Measurements from ENCODE around the gene ATP2A1. TPM values are rescaled to one million over a fixed set of nuclear protein-coding genes. Genes with fewer than 3 reads are reported as not detected.

Gene ATP2A1
- total and polyA plus RNA-seq, 2 of the 8 experiments (the other 6 are each of a cell fraction or from before 2014, with no cell fraction given) = 1.7 to 2.4 TPM

DNA sequence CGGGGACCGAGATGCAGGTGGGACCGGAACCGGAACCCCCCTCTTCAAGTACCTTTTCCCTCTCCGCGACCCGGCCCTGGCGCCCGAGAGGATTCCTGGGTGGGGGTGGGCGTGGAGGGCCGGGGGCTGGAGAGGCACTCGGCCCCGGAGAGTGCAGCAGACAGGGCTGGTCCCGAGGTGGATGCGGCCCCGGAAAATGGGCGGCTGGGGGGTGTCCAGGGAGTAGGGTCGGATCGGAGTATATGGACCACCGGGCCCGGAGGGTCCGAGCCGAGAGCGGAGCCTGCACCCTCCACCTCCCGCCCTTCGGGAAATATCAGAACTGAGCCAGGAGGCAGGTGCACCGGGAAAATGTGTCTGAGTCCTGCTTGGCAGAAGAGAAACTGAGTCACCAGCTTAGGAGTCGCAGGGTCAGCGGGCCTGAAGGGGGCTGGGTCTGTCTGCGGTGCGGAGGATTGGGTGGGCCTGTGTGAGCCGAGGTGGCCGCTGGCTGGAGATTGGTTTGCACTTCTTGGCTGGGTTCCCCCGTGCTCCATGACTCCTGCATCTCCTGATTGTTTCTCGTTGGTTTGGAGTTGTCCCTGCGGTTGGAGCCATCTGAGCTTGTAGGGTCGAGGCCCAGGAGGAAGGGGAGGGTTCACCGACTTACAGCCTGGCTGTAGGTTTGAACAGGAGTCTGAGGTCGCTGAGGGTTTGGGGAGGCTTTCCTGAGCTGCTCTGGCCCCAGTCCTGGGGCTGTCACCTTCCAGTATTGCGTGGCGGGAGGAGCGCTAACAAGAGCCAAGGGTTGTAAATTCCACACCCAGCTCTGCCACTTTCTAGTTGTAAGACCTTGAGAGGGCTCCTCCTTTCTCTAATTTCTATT lies 14.1 kb upstream of the ATP2A1 start:
- ChIA-PET CTCF (ENCODE audit: partially characterized antibody) (interaction anchor here (1.0 to 5.3 kb wide), 8 partner anchors 8 to 117 kb away, joined by 3 to 42 read pairs (median 9); partner anchors contain the start of gene TUFM), POLR2A (ENCODE audit: partially characterized antibody) (interaction anchor here (0.8 to 7.5 kb wide), 27 partner anchors 10 to 113 kb away, joined by 3 to 159 read pairs (median 6); partner anchors contain the start of genes ATP2A1, ATXN2L, NFATC2IP and SPNS1)
- Histone ChIP-seq H3K4me2 (ENCODE audit: insufficient read depth in 1 of 2, low read depth in 2 of 2, low read length in 2 of 2) (peak overlapping the region; percentile 96 to 97), H3K4ac (replicated peaks; ENCODE audit: insufficient read length, low read depth, low read length) (no peak overlapping the region), H3K79me1 (ENCODE audit: low read depth, low read length) (peaks cover 18% of the 10 kb centered on the region), H2BK5ac (ENCODE audit: low read depth, low read length) (peak overlapping the region; percentile 81), H3K9ac (replicated peaks in 1 of 4; ENCODE audit: extremely low read depth in 1 of 4, low read depth in 3 of 4, low read length in 3 of 4) (peak overlapping the region; percentile 76 to 90 (median 79)), H2AFZ (ENCODE audit: low read length) (no peak overlapping the region), H2BK15ac (ENCODE audit: low read length) (0 out of 2 replicates have a peak overlapping the region, but pooled peaks have one; percentile 81), H2AK5ac (ENCODE audit: low read depth, low read length) (0 out of 2 replicates have a peak overlapping the region, but pooled peaks have one; percentile 39), H3K23me2 (ENCODE audit: low read depth, low read length) (peaks cover 10% of the 10 kb centered on the region), H2BK120ac (replicated peaks; ENCODE audit: low read depth, low read length) (no peak overlapping the region), H3K4me3 (ENCODE audit: extremely low read depth in 1 of 4, insufficient read depth in 2 of 4, low read depth in 3 of 4, low read length in 4 of 4) (peak overlapping the region; percentile 86 to 100 (median 93)), H3K36me3 (ENCODE audit: control insufficient read depth in 2 of 4, insufficient read depth in 4 of 4, low read length in 3 of 4) (peaks cover 6 to 20% (median 16%) of the 10 kb centered on the region in 4 experiments; a peak in 6 of 8 replicates), H3K9me3 (ENCODE audit: insufficient read depth in 2 of 2, low read depth in 1 of 2, low read length in 1 of 2) (no peaks in the 10 kb centered on the region), H3K4me1 (replicated peaks in 1 of 4; ENCODE audit: control insufficient read depth in 3 of 4, insufficient read depth in 4 of 4, low read length in 3 of 4) (peaks cover 0 to 8% (median 3%) of the 10 kb centered on the region in 4 experiments; a peak in 6 of 7 replicates), H3K27me3 (replicated peaks in 1 of 4; ENCODE audit: control insufficient read depth in 3 of 4, extremely low read depth in 1 of 4, insufficient read depth in 3 of 4, low read length in 3 of 4) (no peaks in the 10 kb centered on the region), H4K91ac (replicated peaks; ENCODE audit: insufficient read length, low read length) (peak overlapping the region; percentile 55), H2BK20ac (ENCODE audit: low read length) (no peak overlapping the region), H4K5ac (ENCODE audit: insufficient read length, low read depth, low read length) (no peak overlapping the region), H3K79me2 (ENCODE audit: control insufficient read depth in 1 of 2, insufficient read depth in 2 of 2, low read length in 2 of 2) (peaks cover 3 to 19% of the 10 kb centered on the region in 2 experiments; a peak in 3 of 4 replicates), H2BK12ac (ENCODE audit: low read depth, low read length) (no peak overlapping the region), H3K18ac (ENCODE audit: extremely low read depth, low read length) (no peak overlapping the region), H4K8ac (ENCODE audit: extremely low read depth, insufficient read depth, low read length) (no peak overlapping the region), H3K56ac (replicated peaks; ENCODE audit: insufficient read length, low read depth, low read length) (no peak overlapping the region), H3K14ac (ENCODE audit: insufficient read length) (no peak overlapping the region), H4K20me1 (replicated peaks in 1 of 2; ENCODE audit: control insufficient read depth in 1 of 2, insufficient read depth in 2 of 2, low read length in 2 of 2) (peaks cover 2 to 10% of the 10 kb centered on the region in 2 experiments), H3K23ac (ENCODE audit: insufficient read length) (no peak overlapping the region), H3K27ac (ENCODE audit: low read depth, low read length) (no peak overlapping the region)
- no peak for FAIRE-seq
- 14% methylated on average over 23 of the region's 42 CpGs; no CpG with 5 or more reads in 1 of the 2 experiments for WGBS, 2 experiments (ENCODE audit: extremely low coverage in 1 of 2, insufficient coverage in 1 of 2, insufficient read length in 1 of 2, insufficient replicate concordance in 2 of 2, low coverage in 1 of 2, low lambda C conversion rate in 2 of 2, missing lambda C conversion rate in 1 of 2)
- no peak for DNase-seq (ENCODE audit: low read depth in 1 of 2, low spot score in 2 of 2)
- TF ChIP-seq ASH2L (IDR thresholded peaks at IDR 0.05; ENCODE audit: low read length) (peak; percentile 66), RNF2 (IDR thresholded peaks at IDR 0.05; ENCODE audit: borderline replicate concordance, low read depth, low read length, missing control alignments, poor library complexity, severe bottlenecking) (no peak), KDM5A (IDR thresholded peaks at IDR 0.05; ENCODE audit: low read length) (peak; percentile 57; the same call in 1 of the 2 replicates), GABPA (IDR thresholded peaks at IDR 0.05; ENCODE audit: borderline replicate concordance, insufficient read depth, low read length) (peak; percentile 87; the same call in 1 of the 2 replicates), RXRA (IDR thresholded peaks at IDR 0.05; ENCODE audit: insufficient read depth, low read depth, low read length) (no peak), KDM4A (IDR thresholded peaks at IDR 0.05; ENCODE audit: low read depth, low read length, severe bottlenecking) (peak; percentile 16), POLR2AphosphoS5 (IDR thresholded peaks at IDR 0.05; ENCODE audit: low read depth, low read length) (no peak), PHF8 (conservative IDR thresholded peaks at IDR 0.05; ENCODE audit: low read depth, low read length) (peak; percentile 25; the same call in 1 of the 2 replicates)
- TF ChIP-seq, protein P1, sequence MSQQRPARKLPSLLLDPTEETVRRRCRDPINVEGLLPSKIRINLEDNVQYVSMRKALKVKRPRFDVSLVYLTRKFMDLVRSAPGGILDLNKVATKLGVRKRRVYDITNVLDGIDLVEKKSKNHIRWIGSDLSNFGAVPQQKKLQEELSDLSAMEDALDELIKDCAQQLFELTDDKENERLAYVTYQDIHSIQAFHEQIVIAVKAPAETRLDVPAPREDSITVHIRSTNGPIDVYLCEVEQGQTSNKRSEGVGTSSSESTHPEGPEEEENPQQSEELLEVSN (IDR thresholded peaks at IDR 0.05) = peak; percentile 94

Data from H1 (cell line).